Stimulated activated naive CD8-positive, alpha-beta T cell treated with anti-CD3 and anti-CD28 coated beads, Interleukin-15, amount 100 ng/mL, for 72 hours (primary cell): Measurements from ENCODE around the gene GPR3.
A peak's percentile ranks its signal among the peaks of the same experiment; 100 is the strongest.
"Not testable (repeated sequence)": the region's sequence is repeated elsewhere in the genome, so short reads cannot be mapped to it uniquely, and the experiment has no call there.

Experiments used
- ATAC-seq: fragments of 150-1000 bp; cut with Tn5 transposase; 2 replicates; pipeline ENCODE4 v1.10.0; 2021; ENCODE audit warnings: mild to moderate bottlenecking, moderate library complexity
- DNase-seq, 2 donors: peaks; one replicate each; pipeline ENCODE4 v3.0.0; 2021 to 2022
- H3K27ac Mint-ChIP-seq, 2 donors: one replicate each; pipeline ENCODE4 v1.8.0; 2022; ENCODE audit warnings: mild to moderate bottlenecking in 2 of 2, mixed read lengths in 2 of 2, moderate library complexity in 2 of 2
- H3K27me3 Mint-ChIP-seq: one replicate; pipeline ENCODE4 v1.8.0; 2022; ENCODE audit warnings: mixed read lengths
- H3K4me1 Mint-ChIP-seq: one replicate; pipeline ENCODE4 v1.8.0; 2022; ENCODE audit warnings: mild to moderate bottlenecking, mixed read lengths
- H3K4me3 Mint-ChIP-seq, 2 donors: one replicate each; pipeline ENCODE4 v1.8.0; 2022; ENCODE audit warnings: mild to moderate bottlenecking in 2 of 2, mixed read lengths in 2 of 2, moderate library complexity in 1 of 2
- H3K9me3 Mint-ChIP-seq, 2 donors: one replicate each; pipeline ENCODE4 v1.8.0; 2022; ENCODE audit warnings: mixed read lengths in 2 of 2

Gene GPR3

GRCh38 chr1:27414091-27414490 lies 21.7 kb downstream of the GPR3 start:
- no peak for ATAC-seq
- no peaks in the 10 kb centered on the region for H3K27me3 Mint-ChIP-seq
- H3K27ac Mint-ChIP-seq = no peak overlapping the region

GRCh38 chr1:27416387-27417111 lies 24.1 kb downstream of the GPR3 start:
- Mint-ChIP-seq H3K9me3 (no peaks in the 10 kb centered on the region), H3K27me3 (no peaks in the 10 kb centered on the region), H3K4me3 (no peak overlapping the region), H3K27ac (peak overlapping the region; percentile 34 to 40), H3K4me1 (peaks cover 51% of the 10 kb centered on the region)
- DNase-seq = peak; percentile 52 to 70
- peak; percentile 77 for ATAC-seq

More at GRCh38 chr1:27414091-27414490, 21.7 kb downstream of the GPR3 start:
- H3K9me3 Mint-ChIP-seq = no peaks in the 10 kb centered on the region
- DNase-seq = no peak
- H3K4me3 Mint-ChIP-seq = no peak overlapping the region
- H3K4me1 Mint-ChIP-seq = peaks cover 36% of the 10 kb centered on the region

- H3K27me3 Mint-ChIP-seq = no peaks in the 10 kb centered on the region
- peak overlapping the region; percentile 49 to 94 for H3K27ac Mint-ChIP-seq
- DNase-seq (no peak), ATAC-seq (no peak)
- peaks cover 61% of the 10 kb centered on the region for H3K4me1 Mint-ChIP-seq
- no peak overlapping the region for H3K4me3 Mint-ChIP-seq
- no peaks in the 10 kb centered on the region for H3K9me3 Mint-ChIP-seq
Measured at GRCh38 chr1:27417713-27418112, 25.3 kb downstream of the GPR3 start.

GRCh38 chr1:27418326-27419185 lies 26.1 kb downstream of the GPR3 start:
- no peaks in the 10 kb centered on the region for H3K27me3 Mint-ChIP-seq
- peaks cover 67% of the 10 kb centered on the region for H3K4me1 Mint-ChIP-seq
- peak overlapping the region; percentile 49 to 94 for H3K27ac Mint-ChIP-seq
- DNase-seq (peak; percentile 45 to 85), ATAC-seq (peak; percentile 97)
- peak overlapping the region; percentile 5 to 48 for H3K4me3 Mint-ChIP-seq
- no peaks in the 10 kb centered on the region for H3K9me3 Mint-ChIP-seq

- no peaks in the 10 kb centered on the region for H3K27me3 Mint-ChIP-seq
- H3K27ac Mint-ChIP-seq = no peak overlapping the region
Measured at GRCh38 chr1:27423709-27424108, 31.3 kb downstream of the GPR3 start.

GRCh38 chr1:27427329-27427728 lies 34.9 kb downstream of the GPR3 start:
- H3K9me3 Mint-ChIP-seq = no peaks in the 10 kb centered on the region
- DNase-seq (no peak), ATAC-seq (no peak)
- peak overlapping the region in 1 of 2 donors; percentile 59 for H3K27ac Mint-ChIP-seq
- peaks cover 76% of the 10 kb centered on the region for H3K4me1 Mint-ChIP-seq
- H3K27me3 Mint-ChIP-seq = no peaks in the 10 kb centered on the region
- H3K4me3 Mint-ChIP-seq = no peak overlapping the region

More at GRCh38 chr1:27423709-27424108, 31.3 kb downstream of the GPR3 start:
- no peak for ATAC-seq
- peaks cover 70% of the 10 kb centered on the region for H3K4me1 Mint-ChIP-seq
- no peak for DNase-seq
- H3K4me3 Mint-ChIP-seq = no peak overlapping the region
- H3K9me3 Mint-ChIP-seq = no peaks in the 10 kb centered on the region

GRCh38 chr1:27427816-27428315 lies 35.4 kb downstream of the GPR3 start:
- peak overlapping the region; percentile 72 to 85 for H3K4me3 Mint-ChIP-seq
- DNase-seq = no peak
- peaks cover 71% of the 10 kb centered on the region for H3K4me1 Mint-ChIP-seq
- H3K9me3 Mint-ChIP-seq = no peaks in the 10 kb centered on the region
- H3K27me3 Mint-ChIP-seq = no peaks in the 10 kb centered on the region
- peak overlapping the region; percentile 60 to 81 for H3K27ac Mint-ChIP-seq
- ATAC-seq = no peak

- ATAC-seq (peak; percentile 71), DNase-seq (no peak)
- Mint-ChIP-seq H3K4me1 (peaks cover 73% of the 10 kb centered on the region), H3K27ac (peak overlapping the region; percentile 60 to 81), H3K9me3 (no peaks in the 10 kb centered on the region), H3K27me3 (no peaks in the 10 kb centered on the region), H3K4me3 (peak overlapping the region; percentile 72 to 85)
Measured at GRCh38 chr1:27428316-27429028, 36.0 kb downstream of the GPR3 start.

GRCh38 chr1:27429029-27429425 lies 36.6 kb downstream of the GPR3 start:
- peak overlapping the region; percentile 39 to 72 for H3K27ac Mint-ChIP-seq
- H3K27me3 Mint-ChIP-seq = no peaks in the 10 kb centered on the region
- DNase-seq (no peak), ATAC-seq (no peak)
- peak overlapping the region; percentile 72 to 85 for H3K4me3 Mint-ChIP-seq
- H3K4me1 Mint-ChIP-seq = peaks cover 73% of the 10 kb centered on the region
- no peaks in the 10 kb centered on the region for H3K9me3 Mint-ChIP-seq

- DNase-seq = no peak
- peak overlapping the region in 1 of 2 donors; percentile 94 for H3K27ac Mint-ChIP-seq
- H3K27me3 Mint-ChIP-seq = no peaks in the 10 kb centered on the region
- peak overlapping the region; percentile 37 to 63 for H3K4me3 Mint-ChIP-seq
- H3K4me1 Mint-ChIP-seq = peaks cover 83% of the 10 kb centered on the region
- no peaks in the 10 kb centered on the region for H3K9me3 Mint-ChIP-seq
- peak; percentile 66 for ATAC-seq
Measured at GRCh38 chr1:27430903-27431600, 38.6 kb downstream of the GPR3 start.

GRCh38 chr1:27431601-27431940 lies 39.1 kb downstream of the GPR3 start:
- H3K4me3 Mint-ChIP-seq = no peak overlapping the region
- no peak for ATAC-seq
- no peaks in the 10 kb centered on the region for H3K27me3 Mint-ChIP-seq
- no peak for DNase-seq
- H3K4me1 Mint-ChIP-seq = peaks cover 88% of the 10 kb centered on the region
- peak overlapping the region in 1 of 2 donors; percentile 94 for H3K27ac Mint-ChIP-seq
- no peaks in the 10 kb centered on the region for H3K9me3 Mint-ChIP-seq

GRCh38 chr1:27432725-27433124 lies 40.3 kb downstream of the GPR3 start:
- not testable (repeated sequence) for H3K27me3 Mint-ChIP-seq, ATAC-seq, H3K4me3 Mint-ChIP-seq, H3K27ac Mint-ChIP-seq, H3K9me3 Mint-ChIP-seq, DNase-seq
- peaks cover 89% of the 10 kb centered on the region for H3K4me1 Mint-ChIP-seq

GRCh38 chr1:27433706-27434105 lies 41.3 kb downstream of the GPR3 start:
- ATAC-seq = no peak
- H3K27me3 Mint-ChIP-seq = no peaks in the 10 kb centered on the region

GRCh38 chr1:27435566-27436203 lies 43.3 kb downstream of the GPR3 start:
- Mint-ChIP-seq H3K27me3 (no peaks in the 10 kb centered on the region), H3K9me3 (no peaks in the 10 kb centered on the region), H3K27ac (peak overlapping the region; percentile 42 to 82), H3K4me3 (peak overlapping the region; percentile 45 to 68), H3K4me1 (peaks cover 84% of the 10 kb centered on the region)
- no peak for DNase-seq
- ATAC-seq = no peak

More at GRCh38 chr1:27433706-27434105, 41.3 kb downstream of the GPR3 start:
- H3K9me3 Mint-ChIP-seq = no peaks in the 10 kb centered on the region
- DNase-seq = no peak
- no peak overlapping the region for H3K4me3 Mint-ChIP-seq
- peaks cover 89% of the 10 kb centered on the region for H3K4me1 Mint-ChIP-seq
- H3K27ac Mint-ChIP-seq = no peak overlapping the region
